ENCODE data around the gene ZNF154.
A peak's percentile ranks its signal among the peaks of the same experiment; 100 is the strongest.

The ZNF154 gene

GRCh38 chr19:57682226-57682766 is 26.7 kb downstream of the ZNF154 start:
- DNase-seq: peak in 1 of 51 donors; percentile 31

- no peak for DNase-seq
These were observed 33.1 kb downstream of the ZNF154 start for GRCh38 chr19:57675881-57676280.

DNA sequence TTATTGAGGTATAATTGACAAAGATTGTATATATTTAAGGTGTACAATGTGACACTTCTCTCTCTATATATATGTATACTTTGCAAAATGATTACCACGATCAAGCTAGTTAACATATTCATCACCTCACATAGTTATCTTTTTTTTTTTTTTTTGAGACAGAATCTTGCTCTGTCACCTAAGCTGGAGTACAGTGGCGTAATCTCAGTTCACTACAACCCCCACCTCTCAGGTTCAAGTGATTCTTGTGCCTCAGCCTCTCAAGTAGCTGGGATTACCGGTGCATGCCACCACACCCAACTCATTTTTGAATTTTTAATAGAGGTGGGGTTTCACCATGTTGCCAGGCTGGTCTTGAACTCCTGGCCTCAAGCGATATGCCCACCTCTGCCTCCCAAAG is 36.5 kb downstream of the ZNF154 start:
- DNase-seq: no peak

DNA sequence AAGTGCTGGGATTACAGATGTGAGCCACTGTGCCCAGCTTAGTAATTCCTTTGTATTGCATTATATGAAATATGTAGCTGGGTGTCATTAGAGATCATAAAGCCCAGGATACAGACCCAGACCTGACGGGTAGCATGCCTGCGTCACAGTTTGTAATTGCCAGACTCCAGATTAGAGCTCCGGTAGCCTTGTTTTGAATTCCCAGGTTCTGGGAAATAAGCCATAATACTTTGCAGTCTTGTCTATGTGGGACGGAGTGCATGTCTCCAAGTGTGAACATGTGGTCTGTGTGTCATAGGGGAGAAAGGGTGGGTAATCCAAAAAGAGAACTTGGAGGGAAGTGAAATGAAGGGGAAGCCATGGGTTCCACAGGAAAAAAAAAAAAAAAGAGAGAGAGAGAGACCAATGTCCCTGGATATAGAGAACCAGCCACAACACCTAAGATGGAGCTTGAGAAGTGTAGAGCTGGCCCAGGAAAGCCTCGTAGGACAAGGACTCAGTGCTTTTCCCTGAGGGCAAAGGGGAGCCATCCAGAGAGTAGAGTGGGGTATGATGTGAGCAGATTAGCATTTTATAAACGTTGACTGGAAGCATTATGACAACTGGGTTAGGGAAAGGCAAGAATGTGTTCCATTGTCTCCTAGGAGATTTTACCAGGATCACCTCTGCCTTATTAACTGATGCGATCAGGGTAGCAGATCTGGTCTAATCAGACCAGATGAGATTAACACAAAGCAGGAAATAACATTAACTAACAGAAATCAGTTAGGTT is 37.7 kb downstream of the ZNF154 start:
- DNase-seq: no peak

DNA sequence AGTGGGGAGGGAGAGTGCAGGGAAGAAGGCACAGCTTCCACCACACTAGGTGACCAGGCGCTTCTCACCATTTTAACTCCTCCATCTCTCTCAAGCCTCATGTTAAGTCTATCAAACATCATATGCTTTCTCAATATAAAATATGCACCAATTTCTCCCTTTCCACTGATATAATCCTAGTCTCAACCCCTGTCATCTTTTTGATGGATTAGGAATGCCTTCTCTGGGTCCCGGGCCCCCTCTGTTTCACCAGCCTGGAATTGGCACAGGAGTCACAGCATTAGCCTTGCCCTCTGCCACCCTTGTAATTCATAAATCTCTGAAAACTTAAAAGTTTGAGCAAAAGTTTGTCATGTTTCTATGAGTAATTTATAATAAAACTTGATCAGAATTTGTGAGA is 40.4 kb downstream of the ZNF154 start, which contains the start of gene ZSCAN4:
TSS of gene ZSCAN4 (plus strand) at position 301 of the 400 bp plus-strand sequence. CDS start 7,211 bp downstream, outside the sequence.
- no peak for DNase-seq

- no peak for DNase-seq
These were observed 41.8 kb downstream of the ZNF154 start for GRCh38 chr19:57667228-57667627.

DNA sequence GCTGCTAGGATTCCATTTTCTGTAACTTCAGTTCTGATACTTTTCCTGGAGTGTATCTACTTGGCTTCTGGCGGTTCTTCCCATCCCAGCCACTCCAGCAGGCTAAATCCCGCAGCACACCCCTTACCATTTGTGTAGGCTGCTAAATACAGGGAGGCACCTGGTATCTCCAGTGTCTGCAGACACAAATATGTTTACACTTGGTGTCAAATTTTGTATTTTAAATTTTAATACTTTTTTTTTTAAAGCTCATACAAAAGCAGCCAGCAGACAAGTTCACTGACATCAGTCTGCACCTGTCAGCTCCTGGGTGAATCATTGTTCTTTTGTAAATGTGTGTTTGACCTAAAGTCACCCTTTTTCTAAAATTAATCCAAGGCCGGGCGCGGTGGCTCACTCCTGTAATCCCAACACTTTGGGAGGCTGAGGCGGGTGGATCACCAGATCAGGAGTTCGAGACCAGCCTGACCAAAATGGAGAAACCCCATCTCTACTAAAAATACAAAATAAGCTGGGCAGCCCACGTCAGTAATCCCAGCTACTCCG is 43.7 kb downstream of the ZNF154 start:
- DNase-seq: no peak

DNA sequence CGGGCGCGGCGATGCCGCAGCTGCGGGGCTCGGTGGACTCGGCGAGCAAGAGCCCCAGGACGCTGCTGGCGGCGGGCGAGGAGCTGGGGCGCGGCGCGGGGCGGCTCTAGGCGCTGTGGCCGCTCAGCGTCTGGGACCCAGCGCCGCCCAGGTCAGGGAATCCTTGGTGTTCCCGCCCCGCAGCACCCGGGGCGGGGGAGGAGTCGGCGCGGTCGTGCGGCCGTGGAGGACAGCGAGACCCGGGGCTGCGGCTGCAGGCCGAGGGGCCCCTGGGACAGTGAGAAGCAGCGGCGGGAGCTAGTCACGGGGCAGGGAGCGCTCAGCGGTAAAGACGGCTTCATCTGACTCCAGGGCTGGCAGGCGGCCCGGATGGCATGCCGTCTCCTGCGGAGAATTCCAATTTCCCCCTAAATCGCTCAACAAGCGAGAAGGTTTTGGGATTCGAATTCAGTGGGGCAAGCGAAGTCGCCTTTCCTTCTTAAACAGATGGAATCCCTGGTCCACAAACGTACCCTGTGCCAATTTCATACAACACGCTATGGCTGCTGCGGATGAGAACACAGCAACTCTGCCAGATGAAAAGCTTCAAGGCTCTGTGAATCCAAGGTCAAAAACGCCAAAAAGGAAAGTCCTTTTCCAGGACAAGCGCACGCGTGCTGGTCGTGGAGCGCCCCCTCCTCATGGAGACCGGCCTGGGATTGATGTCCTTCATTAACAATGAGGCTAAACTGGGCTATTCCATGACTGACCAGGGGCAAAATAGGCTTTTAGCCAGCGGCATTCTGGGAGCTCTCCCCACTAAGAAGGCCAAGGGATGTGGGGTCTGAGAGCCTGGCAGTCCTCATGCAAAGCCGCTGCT is 44.5 kb downstream of the ZNF154 start:
- peak in 46 of 51 donors; percentile 0 to 66 (median 31) for DNase-seq

DNA sequence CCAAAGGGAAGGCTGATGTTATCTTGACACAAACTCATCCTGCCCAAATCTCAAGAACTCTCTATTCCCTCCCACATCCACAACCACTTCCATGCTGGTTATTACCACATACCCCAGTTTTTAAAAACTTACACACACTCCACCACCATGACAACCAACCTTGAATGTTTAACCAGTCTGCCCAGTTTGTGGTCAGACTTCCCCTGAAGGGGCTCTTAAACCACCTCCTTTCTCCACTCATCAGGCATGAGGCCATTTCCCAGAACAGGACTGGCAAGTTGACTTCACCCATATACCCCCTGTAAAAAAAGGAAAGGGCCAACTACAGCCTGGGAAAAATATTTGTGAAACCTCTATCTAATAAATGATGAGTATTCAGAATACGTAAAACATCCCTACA is 52.7 kb downstream of the ZNF154 start:
- no peak for DNase-seq

GRCh38 chr19:57655443-57655842 is 53.6 kb downstream of the ZNF154 start:
- no peak for DNase-seq

GRCh38 chr19:57653689-57654088 is 55.3 kb downstream of the ZNF154 start:
- no peak for DNase-seq

- no peak for DNase-seq
These were observed 57.4 kb downstream of the ZNF154 start for GRCh38 chr19:57651654-57651996.

GRCh38 chr19:57648331-57649003 is 60.5 kb downstream of the ZNF154 start:
- DNase-seq: peak in 9 of 51 donors; percentile 1 to 26 (median 5)
